Liver (tissue), 3 donors: ENCODE data around the gene PITHD1.
A peak's percentile ranks its signal among the peaks of the same experiment; 100 is the strongest.

Experiments used
- EGR1 ChIP-seq, 2 donors: IDR thresholded peaks; 2 replicates each; pipeline ENCODE4 v1.6.1; 2016 to 2018; ENCODE audit warnings: antibody characterized with exemption in 2 of 2, low read depth in 2 of 2
- FOXA1 ChIP-seq: IDR thresholded peaks from 2 replicates; pipeline ENCODE4 v1.6.1; 2016; ENCODE audit warnings: antibody characterized with exemption
- GABPA ChIP-seq, 2 donors: IDR thresholded peaks in 1 of 2; conservative IDR thresholded peaks in 1 of 2; 2 replicates each; pipeline ENCODE4 v1.6.1; 2016; ENCODE audit warnings: antibody characterized with exemption in 2 of 2, mild to moderate bottlenecking in 1 of 2, moderate library complexity in 1 of 2
- JUND ChIP-seq, 2 donors: IDR thresholded peaks; 2 replicates each; pipeline ENCODE4 v1.6.1; 2016; ENCODE audit warnings: antibody characterized with exemption in 2 of 2
- NR2F2 ChIP-seq: IDR thresholded peaks from 2 replicates; pipeline ENCODE4 v1.6.1; 2016; ENCODE audit warnings: antibody characterized with exemption
- RAD21 ChIP-seq, 2 donors: IDR thresholded peaks; 2 replicates each; pipeline ENCODE4 v1.6.1; 2016; ENCODE audit warnings: antibody characterized with exemption in 2 of 2, mild to moderate bottlenecking in 2 of 2
- RXRA ChIP-seq, 2 donors: IDR thresholded peaks; 2 replicates each; pipeline ENCODE4 v1.6.1; 2017 to 2018; ENCODE audit warnings: antibody characterized with exemption in 2 of 2, mild to moderate bottlenecking in 1 of 2
- SP1 ChIP-seq: IDR thresholded peaks from 2 replicates; pipeline ENCODE4 v1.6.1; 2018; ENCODE audit warnings: antibody characterized with exemption, mild to moderate bottlenecking
- TAF1 ChIP-seq: conservative IDR thresholded peaks from 2 replicates; pipeline ENCODE4 v1.6.1; 2016; ENCODE audit warnings: antibody characterized with exemption, mild to moderate bottlenecking
- YY1 ChIP-seq: IDR thresholded peaks from 2 replicates; pipeline ENCODE4 v1.6.1; 2016; ENCODE audit warnings: antibody characterized with exemption, mild to moderate bottlenecking
- TF ChIP-seq, protein P1 (sequence below): fragments of 150-350 bp; IDR thresholded peaks from 2 replicates; pipeline ENCODE4 v1.5.1; 2017; ENCODE audit warnings: improper control_type of control experiment, low read depth, low read length; ENCODE audit not compliant: missing input control
- TF ChIP-seq, protein P2 (sequence below): IDR thresholded peaks from 2 replicates; pipeline ENCODE4 v1.6.1; 2016; ENCODE audit warnings: antibody characterized with exemption
- TF ChIP-seq, protein P3 (sequence below): IDR thresholded peaks from 2 replicates; pipeline ENCODE4 v1.6.1; 2016; ENCODE audit warnings: antibody characterized with exemption, mild to moderate bottlenecking
- TF ChIP-seq, protein P4 (sequence below): IDR thresholded peaks from 2 replicates; pipeline ENCODE4 v1.6.1; 2016; ENCODE audit warnings: antibody characterized with exemption
- donor health status: healthy.
- donor health status: healthy.

DNA sequence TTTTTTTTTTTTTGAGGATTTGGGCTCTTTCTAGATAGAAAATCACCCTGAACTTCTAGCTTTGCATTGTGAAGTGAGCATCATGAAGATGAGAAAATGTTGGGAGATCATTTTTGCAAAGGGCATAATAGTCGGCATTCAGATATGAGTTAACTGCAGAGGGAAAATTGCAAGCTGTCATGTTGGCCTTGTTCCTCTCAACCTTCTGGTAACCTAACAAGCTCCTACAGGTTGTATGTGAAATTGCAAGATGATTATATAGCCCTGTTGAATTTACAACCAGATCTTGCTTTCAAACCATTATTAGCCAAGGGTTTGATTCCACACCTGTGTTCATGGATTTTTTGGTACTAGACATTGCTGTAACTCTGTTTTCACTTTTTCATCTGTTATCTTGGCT is 32.7 kb upstream of the PITHD1 start:
- TF ChIP-seq, protein P1, sequence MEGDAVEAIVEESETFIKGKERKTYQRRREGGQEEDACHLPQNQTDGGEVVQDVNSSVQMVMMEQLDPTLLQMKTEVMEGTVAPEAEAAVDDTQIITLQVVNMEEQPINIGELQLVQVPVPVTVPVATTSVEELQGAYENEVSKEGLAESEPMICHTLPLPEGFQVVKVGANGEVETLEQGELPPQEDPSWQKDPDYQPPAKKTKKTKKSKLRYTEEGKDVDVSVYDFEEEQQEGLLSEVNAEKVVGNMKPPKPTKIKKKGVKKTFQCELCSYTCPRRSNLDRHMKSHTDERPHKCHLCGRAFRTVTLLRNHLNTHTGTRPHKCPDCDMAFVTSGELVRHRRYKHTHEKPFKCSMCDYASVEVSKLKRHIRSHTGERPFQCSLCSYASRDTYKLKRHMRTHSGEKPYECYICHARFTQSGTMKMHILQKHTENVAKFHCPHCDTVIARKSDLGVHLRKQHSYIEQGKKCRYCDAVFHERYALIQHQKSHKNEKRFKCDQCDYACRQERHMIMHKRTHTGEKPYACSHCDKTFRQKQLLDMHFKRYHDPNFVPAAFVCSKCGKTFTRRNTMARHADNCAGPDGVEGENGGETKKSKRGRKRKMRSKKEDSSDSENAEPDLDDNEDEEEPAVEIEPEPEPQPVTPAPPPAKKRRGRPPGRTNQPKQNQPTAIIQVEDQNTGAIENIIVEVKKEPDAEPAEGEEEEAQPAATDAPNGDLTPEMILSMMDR = peak; percentile 43
- no peak for TF ChIP-seq TAF1
- no peak for TF ChIP-seq EGR1 (IDR thresholded peaks at IDR 0.05; ENCODE audit: low read depth in 2 of 2)
- TF ChIP-seq, protein P2, sequence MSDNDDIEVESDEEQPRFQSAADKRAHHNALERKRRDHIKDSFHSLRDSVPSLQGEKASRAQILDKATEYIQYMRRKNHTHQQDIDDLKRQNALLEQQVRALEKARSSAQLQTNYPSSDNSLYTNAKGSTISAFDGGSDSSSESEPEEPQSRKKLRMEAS = no peak
- TF ChIP-seq, protein P3, sequence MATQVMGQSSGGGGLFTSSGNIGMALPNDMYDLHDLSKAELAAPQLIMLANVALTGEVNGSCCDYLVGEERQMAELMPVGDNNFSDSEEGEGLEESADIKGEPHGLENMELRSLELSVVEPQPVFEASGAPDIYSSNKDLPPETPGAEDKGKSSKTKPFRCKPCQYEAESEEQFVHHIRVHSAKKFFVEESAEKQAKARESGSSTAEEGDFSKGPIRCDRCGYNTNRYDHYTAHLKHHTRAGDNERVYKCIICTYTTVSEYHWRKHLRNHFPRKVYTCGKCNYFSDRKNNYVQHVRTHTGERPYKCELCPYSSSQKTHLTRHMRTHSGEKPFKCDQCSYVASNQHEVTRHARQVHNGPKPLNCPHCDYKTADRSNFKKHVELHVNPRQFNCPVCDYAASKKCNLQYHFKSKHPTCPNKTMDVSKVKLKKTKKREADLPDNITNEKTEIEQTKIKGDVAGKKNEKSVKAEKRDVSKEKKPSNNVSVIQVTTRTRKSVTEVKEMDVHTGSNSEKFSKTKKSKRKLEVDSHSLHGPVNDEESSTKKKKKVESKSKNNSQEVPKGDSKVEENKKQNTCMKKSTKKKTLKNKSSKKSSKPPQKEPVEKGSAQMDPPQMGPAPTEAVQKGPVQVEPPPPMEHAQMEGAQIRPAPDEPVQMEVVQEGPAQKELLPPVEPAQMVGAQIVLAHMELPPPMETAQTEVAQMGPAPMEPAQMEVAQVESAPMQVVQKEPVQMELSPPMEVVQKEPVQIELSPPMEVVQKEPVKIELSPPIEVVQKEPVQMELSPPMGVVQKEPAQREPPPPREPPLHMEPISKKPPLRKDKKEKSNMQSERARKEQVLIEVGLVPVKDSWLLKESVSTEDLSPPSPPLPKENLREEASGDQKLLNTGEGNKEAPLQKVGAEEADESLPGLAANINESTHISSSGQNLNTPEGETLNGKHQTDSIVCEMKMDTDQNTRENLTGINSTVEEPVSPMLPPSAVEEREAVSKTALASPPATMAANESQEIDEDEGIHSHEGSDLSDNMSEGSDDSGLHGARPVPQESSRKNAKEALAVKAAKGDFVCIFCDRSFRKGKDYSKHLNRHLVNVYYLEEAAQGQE = no peak
- no peak for TF ChIP-seq GABPA (IDR thresholded peaks at IDR 0.05 in 1 of 2, conservative IDR thresholded peaks at IDR 0.05 in 1 of 2)
- no peak for TF ChIP-seq SP1
- peak; percentile 34 to 70 for TF ChIP-seq RAD21 (IDR thresholded peaks at IDR 0.05)
- no peak for TF ChIP-seq JUND (IDR thresholded peaks at IDR 0.05)
- no peak for TF ChIP-seq FOXA1
- TF ChIP-seq RXRA (IDR thresholded peaks at IDR 0.05) = no peak
- TF ChIP-seq NR2F2 = no peak
- TF ChIP-seq, protein P4, sequence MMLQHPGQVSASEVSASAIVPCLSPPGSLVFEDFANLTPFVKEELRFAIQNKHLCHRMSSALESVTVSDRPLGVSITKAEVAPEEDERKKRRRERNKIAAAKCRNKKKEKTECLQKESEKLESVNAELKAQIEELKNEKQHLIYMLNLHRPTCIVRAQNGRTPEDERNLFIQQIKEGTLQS = no peak
- no peak for TF ChIP-seq YY1
